Measurements from ENCODE around the gene SPECC1L. TPM values are rescaled to one million over a fixed set of nuclear protein-coding genes. Genes with fewer than 3 reads are reported as not detected.

Gene SPECC1L
- total RNA-seq = 23.5 and 23.9 TPM in 2 replicates

GRCh38 chr22:24270556-24271385 lies at the start of gene SPECC1L:
SPECC1L (plus strand) TSS chr22:24270831; CDS start chr22:24302232, 31,401 bp downstream.

GRCh38 chr22:24245030-24245431 lies 25.6 kb upstream of the SPECC1L start, which contains the start of gene GGT5:
GGT5 (minus strand) TSS chr22:24245082; CDS start chr22:24244725, 357 bp downstream.

GRCh38 chr22:24427500-24428164 lies 157.0 kb downstream of the SPECC1L start, which contains the start of gene ADORA2A:
ADORA2A (plus strand) TSS chr22:24427599; CDS start chr22:24433405, 5,806 bp downstream.

Other genes starting within 250 kb of the SPECC1L start
- gene SUSD2, start 89.3 kb upstream of the SPECC1L start, total RNA-seq = 19.1 and 30.9 TPM in 2 replicates
- 35.2 and 114 TPM in 2 replicates for gene GGT5, start 25.7 kb upstream of the SPECC1L start, total RNA-seq
- 2.9 and 5.4 TPM in 2 replicates for gene ADORA2A, start 156.8 kb downstream of the SPECC1L start, total RNA-seq
- gene UPB1, start 224.5 kb downstream of the SPECC1L start, total RNA-seq = under 0.01 TPM in 1 of 2 replicates, not detected in the other